Sigmoid colon (tissue), 7 donors: ENCODE measurements around the gene HPS5. TPM values are rescaled to one million over a fixed set of nuclear protein-coding genes. Genes with fewer than 3 reads are reported as not detected.

Experiments used
- DNase-seq: peaks from one replicate; pipeline ENCODE4 v3.0.0-alpha.2; 2019
- H3K27ac ChIP-seq, 4 donors: fragments of 200-600 bp; sonication (generic); one replicate each; pipeline ENCODE4 v1.5.1; 2016 to 2019; ENCODE audit warnings: mild to moderate bottlenecking in 1 of 4
- H3K27me3 ChIP-seq, 3 donors: fragments of 200-600 bp; sonication (generic); one replicate each; pipeline ENCODE4 v1.5.1; 2019; ENCODE audit warnings: mild to moderate bottlenecking in 1 of 3
- H3K36me3 ChIP-seq, 4 donors: fragments of 200-600 bp; sonication (generic); one replicate each; pipeline ENCODE4 v1.5.1; 2016 to 2019
- H3K4me1 ChIP-seq, 4 donors: fragments of 200-600 bp; sonication (generic); one replicate each; pipeline ENCODE4 v1.5.1; 2017 to 2019
- H3K4me3 ChIP-seq, 4 donors: fragments of 200-600 bp; sonication (generic); one replicate each; pipeline ENCODE4 v1.5.1; 2017 to 2019; ENCODE audit warnings: mild to moderate bottlenecking in 2 of 4, moderate library complexity in 1 of 4
- H3K9me3 ChIP-seq, 4 donors: fragments of 200-600 bp in 3 of 4; sonication (generic) in 3 of 4; one replicate each; pipeline versions ENCODE4 v1.5.1 to v1.6.1; 2013 to 2019
- CTCF ChIP-seq, 4 experiments: fragments of 450-650 bp in 3 of 4; fragments of 200-600 bp in 1 of 4; IDR thresholded peaks; one replicate each; pipeline ENCODE4 v1.5.1; 2016 to 2019; ENCODE audit warnings: antibody characterized with exemption in 4 of 4, mild to moderate bottlenecking in 3 of 4, moderate library complexity in 2 of 4
- EP300 ChIP-seq, 4 donors: sonication (generic); formaldehyde crosslinking; IDR thresholded peaks; one replicate each; pipeline ENCODE4 v1.6.1; 2017; ENCODE audit warnings: antibody characterized with exemption in 4 of 4
- POLR2A ChIP-seq, 2 donors: fragments of 450-650 bp; IDR thresholded peaks; one replicate each; pipeline ENCODE4 v1.6.1; 2016; ENCODE audit warnings: antibody characterized with exemption in 2 of 2, mild to moderate bottlenecking in 2 of 2, moderate library complexity in 2 of 2
- POLR2AphosphoS5 ChIP-seq, 4 donors: sonication (generic); formaldehyde crosslinking; IDR thresholded peaks; one replicate each; pipeline ENCODE4 v1.6.1; 2017; ENCODE audit warnings: antibody characterized with exemption in 4 of 4
- WGBS, 2 donors: extraction: QIAGEN DNeasy Blood & Tissue Kit; methylation state at CpG; one replicate each; pipeline ENCODE4 v1.1.7; 2013; 5-methylcytosine and 5-hydroxymethylcytosine counted together
- intact Hi-C: fragments of 100-400 bp; cut with DNase I; formaldehyde crosslinking; loops from one replicate; pipeline ENCODE4 v1.15.1; 2023
- polyA plus RNA-seq, 3 donors: library from polyadenylated mRNA; stranded (reverse); fragments of 200-250 nt; gene quantifications; one replicate each; pipeline ENCODE4 v1.2.3, GENCODE V29; 2013
- small RNA-seq, 3 donors: library from RNA; depleted of rRNA; stranded (forward); fragments of <200 nt; gene quantifications; one replicate each; pipeline ENCODE3, GENCODE V24; 2016
- total RNA-seq, 4 donors: library from RNA; depleted of rRNA; stranded (reverse); fragments of >200 nt; gene quantifications; one replicate each; pipeline ENCODE4 v1.1.0, GENCODE V29; 2016
- donor health status: healthy with polysubstance abuse.
- donor health status: Bipolar disorder and iron deficiency.
- donor health status: healthy.

HPS5 gene
- total and polyA plus RNA-seq, 7 donors: 4.2 to 28.5 (median 17.7) TPM

- TF ChIP-seq EP300 (IDR thresholded peaks at IDR 0.05) (no peak), POLR2AphosphoS5 (IDR thresholded peaks at IDR 0.05) (no peak), POLR2A (IDR thresholded peaks at IDR 0.05) (no peak), CTCF (IDR thresholded peaks at IDR 0.05) (no peak)
- DNase-seq: no peak
- WGBS, 2 donors: 77 to 91% methylated on average over 2 of the region's 2 CpGs
- Histone ChIP-seq H3K4me1 (no peaks in the 10 kb centered on the region), H3K27me3 (no peaks in the 10 kb centered on the region), H3K36me3 (no peaks in the 10 kb centered on the region), H3K4me3 (no peak overlapping the region), H3K27ac (no peak overlapping the region), H3K9me3 (no peaks in the 10 kb centered on the region)
- intact Hi-C loops: no loop called here
These were observed 91.1 kb downstream of the HPS5 start for GRCh38 chr11:18230859-18231258.

- DNase-seq: no peak
- no peak for TF ChIP-seq EP300 (IDR thresholded peaks at IDR 0.05)
- TF ChIP-seq CTCF (IDR thresholded peaks at IDR 0.05): no peak
- no peak for TF ChIP-seq POLR2AphosphoS5 (IDR thresholded peaks at IDR 0.05)
- no peak overlapping the region for H3K27ac ChIP-seq
- no peaks in the 10 kb centered on the region for H3K27me3 ChIP-seq
- 57 to 76% methylated on average over 3 of the region's 3 CpGs for WGBS, 2 donors
- no peaks in the 10 kb centered on the region for H3K4me1 ChIP-seq
- intact Hi-C loops: no loop called here
- H3K36me3 ChIP-seq: no peaks in the 10 kb centered on the region
- no peak overlapping the region for H3K4me3 ChIP-seq
- no peaks in the 10 kb centered on the region for H3K9me3 ChIP-seq
These were observed 92.4 kb downstream of the HPS5 start for GRCh38 chr11:18229501-18229900.

Small RNA genes within 50 kb of the gene (small RNA-seq; reads per million reads assigned to genes)
- gene RNA5SP333: 0 reads per million in 3 donors
- 0 reads per million in 3 donors for gene RNA5SP334

Other genes with a start within 250 kb of the HPS5 start
- 10 to 100 TPM in 2 of 4 donors, 1 to 10 TPM in 2; 8.7 to 14.4 (median 11.0) TPM for gene SAAL1, start 216.1 kb downstream of the HPS5 start, total RNA-seq
- gene SAAL1, start 216.1 kb downstream of the HPS5 start, polyA plus RNA-seq: 10 to 100 TPM in 2 of 3 donors, 1 to 10 TPM in 1; 7.2 to 12.7 (median 11.5) TPM
- gene MRGPRX3, start 189.6 kb downstream of the HPS5 start, total RNA-seq: not detected
- not detected for gene MRGPRX3, start 189.6 kb downstream of the HPS5 start, polyA plus RNA-seq
- not detected for gene MRGPRX4, start 149.3 kb downstream of the HPS5 start, total RNA-seq
- gene MRGPRX4, start 149.3 kb downstream of the HPS5 start, polyA plus RNA-seq: not detected
- gene SAA4, start 85.3 kb downstream of the HPS5 start, total RNA-seq: not detected
- under 1 TPM in 1 of 3 donors, not detected in 2; 0.93 TPM for gene SAA4, start 85.3 kb downstream of the HPS5 start, polyA plus RNA-seq
- 10 to 100 TPM in 1 of 4 donors, under 1 TPM in 1, not detected in 2; 0.41 to 10.3 TPM for gene SAA2, start 73.5 kb downstream of the HPS5 start, total RNA-seq
- gene SAA2, start 73.5 kb downstream of the HPS5 start, polyA plus RNA-seq: 10 to 100 TPM in 1 of 3 donors, 1 to 10 TPM in 1, not detected in 1; 7.8 to 69.2 TPM
- 10 to 100 TPM in 1 of 4 donors, 1 to 10 TPM in 2, not detected in 1; 1.6 to 68.8 (median 1.9) TPM for gene SAA1, start 55.9 kb downstream of the HPS5 start, total RNA-seq
- gene SAA1, start 55.9 kb downstream of the HPS5 start, polyA plus RNA-seq: 100 to 1,000 TPM in 1 of 3 donors, 10 to 100 TPM in 1, 1 to 10 TPM in 1; 5.5 to 250 (median 11.4) TPM
- 10 to 100 TPM; 50.2 to 61.0 (median 52.6) TPM for gene GTF2H1, start 427 bp upstream of the HPS5 start, total RNA-seq
- gene GTF2H1, start 427 bp upstream of the HPS5 start, polyA plus RNA-seq: 10 to 100 TPM; 22.9 to 27.0 (median 22.9) TPM
- 100 to 1,000 TPM; 326 to 507 (median 346) TPM for gene LDHA, start 72.4 kb upstream of the HPS5 start, total RNA-seq
- gene LDHA, start 72.4 kb upstream of the HPS5 start, polyA plus RNA-seq: 100 to 1,000 TPM; 503 to 668 (median 517) TPM
- not detected for gene LDHC, start 90.2 kb upstream of the HPS5 start, total RNA-seq
- 1 to 10 TPM in 2 of 3 donors, not detected in 1; 2.4 to 4.9 TPM for gene LDHC, start 90.2 kb upstream of the HPS5 start, polyA plus RNA-seq
- not detected for gene LDHAL6A, start 133.7 kb upstream of the HPS5 start, total RNA-seq
- under 1 TPM in 1 of 3 donors, not detected in 2; 0.04 TPM for gene LDHAL6A, start 133.7 kb upstream of the HPS5 start, polyA plus RNA-seq
- gene TSG101, start 204.8 kb upstream of the HPS5 start, total RNA-seq: 100 to 1,000 TPM in 1 of 4 donors, 10 to 100 TPM in 3; 70.3 to 100 (median 89.8) TPM
- 100 to 1,000 TPM in 1 of 3 donors, 10 to 100 TPM in 2; 55.7 to 103 (median 90.7) TPM for gene TSG101, start 204.8 kb upstream of the HPS5 start, polyA plus RNA-seq